ENCODE results near the gene GNGT2.
"Not testable (repeated sequence)": the region's sequence is repeated elsewhere in the genome, so short reads cannot be mapped to it uniquely, and the experiment has no call there.

Gene GNGT2

DNA sequence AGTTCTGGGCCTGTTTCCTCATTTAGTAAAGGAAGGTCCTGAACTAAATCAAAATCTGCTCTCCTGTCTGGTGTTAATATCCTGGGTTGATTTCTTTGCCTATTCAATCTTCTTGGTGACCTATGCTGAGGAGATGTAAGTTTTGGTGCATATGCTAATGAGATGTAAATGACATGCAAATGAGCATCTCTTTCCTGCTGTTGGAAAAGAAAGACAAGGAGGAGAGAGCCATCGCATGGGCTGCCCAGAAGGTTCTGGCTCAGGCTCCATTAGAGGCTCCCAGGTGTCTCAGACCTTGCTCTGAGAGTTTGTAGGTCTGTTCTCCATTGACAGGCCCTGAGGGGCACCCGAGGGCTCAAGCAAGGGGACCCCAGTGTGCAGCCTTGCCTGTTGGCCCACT lies 3.5 kb upstream of the GNGT2 start:
- no peak for DNase-seq (ENCODE audit: extremely low spot score, insufficient read length, low read depth)
- no peak for FAIRE-seq

DNA sequence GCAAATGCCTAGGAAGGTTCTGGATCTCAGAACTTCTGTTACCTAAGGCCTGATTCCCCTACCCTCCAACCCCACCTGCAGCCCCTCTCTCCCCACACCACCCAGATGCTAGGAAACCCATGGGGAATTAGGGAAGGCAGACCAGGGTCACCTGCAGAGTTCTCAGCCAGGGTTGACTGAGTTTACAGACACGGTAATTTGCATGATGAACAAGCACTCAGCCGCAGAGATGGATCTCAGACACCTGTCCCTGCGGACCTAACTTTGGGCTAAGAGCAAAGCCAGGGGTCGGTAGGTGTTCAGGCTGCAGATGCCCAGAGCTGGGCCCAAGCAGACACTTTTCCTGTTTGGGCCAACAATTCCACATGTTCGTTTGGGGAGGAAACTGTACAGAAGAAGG lies 3.0 kb upstream of the GNGT2 start:
- peak; percentile 95 for FAIRE-seq
- no peak for DNase-seq (ENCODE audit: extremely low spot score, insufficient read length, low read depth)

DNA sequence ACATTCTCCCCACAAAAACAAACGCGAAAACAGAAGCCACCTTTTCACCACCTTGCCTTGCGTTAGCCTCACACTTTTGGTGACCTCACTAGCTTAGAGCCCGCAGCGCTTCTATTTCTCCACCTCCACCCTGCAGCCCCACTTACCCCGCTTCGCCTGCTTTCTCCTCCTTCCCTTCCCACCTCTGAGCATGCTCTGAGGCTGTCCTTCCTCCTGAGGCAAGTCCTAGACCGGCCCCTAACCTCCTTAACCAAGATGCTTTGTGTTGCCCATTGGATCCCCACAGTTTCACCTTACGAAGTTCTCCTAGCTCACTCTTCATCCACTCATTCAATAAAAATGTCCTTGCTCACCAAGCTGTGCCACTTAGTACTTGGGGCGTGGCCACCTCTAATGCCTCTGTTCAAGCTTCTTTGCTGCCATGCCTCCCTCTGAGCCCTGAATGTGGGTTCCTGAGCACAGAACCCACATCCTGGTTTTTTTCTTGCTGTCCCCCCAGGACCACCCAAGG lies 1.3 kb downstream of the GNGT2 start:
- no peak for DNase-seq (ENCODE audit: extremely low spot score, insufficient read length, low read depth)
- FAIRE-seq = no peak

DNA sequence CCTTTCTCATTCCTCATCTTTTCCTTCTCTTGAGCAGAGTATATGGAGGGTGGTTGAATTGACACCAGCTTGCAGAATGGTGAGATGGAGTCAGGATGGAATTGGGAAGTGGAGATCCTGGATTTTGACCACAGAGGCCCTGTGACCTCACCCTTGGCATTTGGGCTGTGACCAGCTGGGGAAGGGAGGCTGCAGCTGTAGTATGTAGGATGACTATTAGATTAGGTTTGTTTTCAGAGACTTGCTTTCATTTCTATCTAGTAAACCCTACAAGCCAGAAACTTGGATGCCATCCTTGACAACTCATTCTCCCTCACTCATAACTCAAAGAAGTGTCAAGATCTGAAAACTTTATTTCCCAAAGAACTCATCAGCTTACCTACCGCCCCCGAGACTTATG lies 5.9 kb downstream of the GNGT2 start:
- DNase-seq (ENCODE audit: extremely low spot score, insufficient read length, low read depth) (no peak), FAIRE-seq (no peak)

DNA sequence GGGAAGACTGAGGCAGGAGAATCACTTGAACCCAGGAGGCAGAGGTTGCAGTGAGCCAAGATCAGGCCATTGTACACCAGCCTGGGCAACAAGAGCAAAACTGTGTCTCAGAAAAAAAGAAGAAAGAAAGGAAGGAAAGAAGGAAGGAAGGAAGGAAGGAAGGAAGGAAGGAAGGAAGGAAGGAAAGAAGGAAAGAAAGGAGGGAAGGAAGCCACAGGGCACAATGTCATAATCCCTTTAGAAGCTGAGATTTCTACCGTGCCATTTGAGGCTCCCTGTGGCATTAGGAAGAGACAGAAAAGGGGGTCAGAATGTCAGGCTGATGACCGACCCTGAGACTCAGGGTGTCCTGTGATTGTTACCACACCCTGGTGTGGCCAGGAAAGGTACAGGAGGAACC lies 6.6 kb downstream of the GNGT2 start:
- DNase-seq (ENCODE audit: extremely low spot score, insufficient read length, low read depth) (no peak), FAIRE-seq (no peak)

DNA sequence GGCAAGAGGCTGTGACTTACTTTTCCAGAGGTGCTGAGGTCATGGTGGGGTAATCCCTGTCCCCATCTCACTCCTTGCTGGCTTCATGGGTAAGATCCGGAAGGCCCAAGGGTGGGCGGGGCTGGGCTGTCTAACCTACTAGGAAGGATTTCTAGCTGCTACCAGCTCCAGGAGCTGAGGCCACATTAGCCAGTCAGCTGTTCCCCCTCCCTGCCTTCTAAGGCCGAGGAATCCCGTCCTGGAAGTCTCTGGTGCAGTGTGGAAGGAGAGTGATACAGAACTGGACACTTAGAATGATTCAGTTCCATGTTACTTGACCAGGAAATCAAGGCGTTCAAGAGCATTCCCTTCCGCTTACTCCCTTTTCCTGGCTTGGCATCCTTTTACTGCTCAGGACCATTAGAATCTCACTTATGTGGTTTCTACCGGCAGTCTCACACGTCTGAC lies 8.9 kb downstream of the GNGT2 start:
- FAIRE-seq = no peak
- DNase-seq (ENCODE audit: extremely low spot score, insufficient read length, low read depth) = no peak

DNA sequence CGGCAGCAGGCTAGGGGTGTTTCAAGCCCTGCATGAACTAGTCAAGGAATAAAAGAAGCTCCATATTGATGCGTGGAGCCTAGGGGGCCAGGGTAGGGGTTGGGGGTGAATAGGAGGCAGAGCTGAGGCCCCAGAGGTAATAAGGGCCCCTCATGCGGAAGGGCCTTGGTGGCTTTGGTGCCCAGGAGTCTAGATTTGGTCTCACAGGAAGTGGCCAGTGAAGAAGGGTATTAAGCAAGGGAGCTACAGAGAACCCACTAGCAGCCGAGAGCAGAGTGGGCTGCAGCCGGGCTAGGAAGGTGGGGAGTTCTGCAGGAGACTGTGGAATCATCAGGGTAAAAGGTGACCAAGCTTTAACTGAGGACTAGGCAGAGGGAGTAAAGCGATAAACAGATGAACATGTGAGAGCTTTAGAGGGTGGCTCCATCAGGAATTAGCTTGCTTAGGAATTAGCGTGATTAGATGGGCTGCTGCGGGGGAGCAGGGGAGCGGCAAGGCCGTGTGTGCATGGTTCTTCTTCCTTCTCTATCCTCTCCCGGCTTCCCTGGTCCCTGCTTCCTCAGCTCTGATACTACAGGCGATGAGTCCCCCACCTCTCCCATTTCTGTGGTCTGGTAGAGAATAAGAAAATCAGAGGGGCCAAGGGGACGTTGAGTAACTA lies 9.8 kb downstream of the GNGT2 start:
- DNase-seq (ENCODE audit: extremely low spot score, insufficient read length, low read depth) (no peak), FAIRE-seq (no peak)

DNA sequence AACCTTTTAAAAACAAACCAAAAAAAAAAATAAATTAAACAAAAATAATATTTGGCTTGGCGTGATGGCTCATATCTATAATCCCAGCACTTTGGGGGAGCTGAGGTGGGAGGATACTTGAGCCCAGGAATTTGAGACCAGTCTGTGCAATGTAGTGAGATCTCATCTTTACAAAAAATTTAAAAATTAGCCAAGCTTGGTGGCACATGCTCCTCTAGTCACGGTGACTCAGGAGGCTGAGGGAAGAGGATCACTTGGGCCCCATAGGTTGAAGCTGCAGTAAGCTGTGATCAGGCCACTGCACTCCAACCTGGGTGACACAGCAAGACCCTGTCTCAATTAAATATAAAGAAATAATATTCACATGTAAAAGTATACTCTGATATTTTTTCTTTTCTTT lies 12.2 kb downstream of the GNGT2 start:
- DNase-seq (ENCODE audit: extremely low spot score, insufficient read length, low read depth) (no peak), FAIRE-seq (no peak)

DNA sequence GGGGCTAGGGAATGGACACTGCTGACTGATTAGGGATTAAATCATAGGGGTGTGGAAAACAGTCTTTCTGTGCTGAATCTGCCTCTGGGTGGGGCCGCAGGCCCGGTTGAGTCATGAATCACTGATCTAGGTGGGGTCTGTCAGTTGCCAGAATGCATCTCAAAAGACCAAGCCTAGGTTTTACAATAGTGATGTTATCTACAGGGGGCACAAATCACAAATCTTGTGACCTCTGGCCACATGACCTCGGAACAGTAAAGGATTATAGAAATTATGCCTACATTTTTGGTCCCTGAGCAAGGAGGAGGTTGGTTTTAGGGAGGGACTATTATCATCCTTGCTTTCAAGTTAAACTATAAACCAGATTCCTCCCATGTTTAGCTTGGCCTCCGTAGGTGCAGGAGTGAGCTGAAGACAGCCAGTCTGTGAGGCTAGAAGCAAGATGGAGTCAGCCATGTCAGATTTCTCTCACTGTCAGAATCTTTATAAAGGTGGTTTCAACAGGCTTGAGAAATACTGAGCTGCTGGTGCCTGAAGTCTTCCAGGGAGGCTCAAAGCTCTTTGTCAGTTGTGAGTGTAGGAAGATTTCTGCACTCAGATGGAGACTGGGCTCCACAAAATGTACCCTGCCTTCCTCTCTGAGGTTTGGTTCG lies 12.9 kb downstream of the GNGT2 start:
- DNase-seq (ENCODE audit: extremely low spot score, insufficient read length, low read depth) (no peak), FAIRE-seq (no peak)

DNA sequence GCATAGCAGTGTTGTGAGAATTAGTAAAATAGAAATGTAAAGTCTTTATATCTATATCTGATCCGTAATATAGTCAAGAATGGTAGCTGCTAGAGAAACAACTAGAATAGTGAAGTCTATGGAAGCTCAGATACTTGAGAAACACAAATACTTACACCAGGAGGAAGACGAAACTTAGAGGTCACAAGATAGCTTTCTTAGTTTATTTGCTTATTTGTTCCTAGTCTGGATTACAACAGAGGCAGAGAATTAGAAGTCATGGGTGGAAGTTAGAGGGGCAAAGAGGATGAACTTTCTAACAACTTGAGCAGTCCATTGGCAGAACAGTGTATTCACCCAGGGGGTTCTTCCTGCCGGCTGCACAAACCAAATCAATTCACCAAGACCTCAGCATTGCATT lies 13.9 kb downstream of the GNGT2 start:
- FAIRE-seq = no peak
- DNase-seq (ENCODE audit: extremely low spot score, insufficient read length, low read depth) = no peak

DNA sequence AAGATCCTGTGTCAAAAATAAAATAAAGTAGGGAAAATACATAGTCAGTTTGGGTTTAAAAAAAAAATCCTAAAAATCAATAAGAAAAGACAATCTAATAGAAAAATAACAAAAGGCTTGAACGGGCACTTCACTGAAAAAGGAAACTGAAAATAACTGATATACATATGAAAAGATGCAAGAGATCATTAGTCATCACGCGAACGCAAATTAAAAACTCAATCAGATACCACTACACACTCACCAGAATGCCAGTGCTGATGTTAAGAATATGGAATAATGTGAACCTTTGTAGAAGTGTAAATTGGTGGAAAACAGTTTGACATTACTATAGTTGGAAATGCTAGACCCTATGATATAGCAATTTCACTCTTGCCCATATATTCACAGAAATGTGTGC lies 14.6 kb downstream of the GNGT2 start:
- FAIRE-seq (no peak), DNase-seq (ENCODE audit: extremely low spot score, insufficient read length, low read depth) (no peak)

DNA sequence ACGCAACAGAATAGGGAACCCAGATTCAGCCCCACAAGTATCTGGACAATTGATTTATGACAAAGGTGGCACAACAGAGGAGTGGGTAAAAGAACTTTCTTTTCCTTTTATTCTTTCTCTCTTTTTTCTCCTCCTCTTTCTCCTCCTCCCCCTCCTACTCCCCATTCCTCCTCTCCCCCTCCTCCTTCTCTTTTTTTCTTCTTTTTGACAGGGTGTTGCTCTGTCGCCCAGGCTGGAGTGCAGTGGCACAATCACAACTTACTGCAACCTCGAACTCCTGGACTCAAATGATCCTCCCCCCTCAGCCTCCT lies 16.1 kb downstream of the GNGT2 start:
- FAIRE-seq = no peak
- no peak for DNase-seq (ENCODE audit: extremely low spot score, insufficient read length, low read depth)

DNA sequence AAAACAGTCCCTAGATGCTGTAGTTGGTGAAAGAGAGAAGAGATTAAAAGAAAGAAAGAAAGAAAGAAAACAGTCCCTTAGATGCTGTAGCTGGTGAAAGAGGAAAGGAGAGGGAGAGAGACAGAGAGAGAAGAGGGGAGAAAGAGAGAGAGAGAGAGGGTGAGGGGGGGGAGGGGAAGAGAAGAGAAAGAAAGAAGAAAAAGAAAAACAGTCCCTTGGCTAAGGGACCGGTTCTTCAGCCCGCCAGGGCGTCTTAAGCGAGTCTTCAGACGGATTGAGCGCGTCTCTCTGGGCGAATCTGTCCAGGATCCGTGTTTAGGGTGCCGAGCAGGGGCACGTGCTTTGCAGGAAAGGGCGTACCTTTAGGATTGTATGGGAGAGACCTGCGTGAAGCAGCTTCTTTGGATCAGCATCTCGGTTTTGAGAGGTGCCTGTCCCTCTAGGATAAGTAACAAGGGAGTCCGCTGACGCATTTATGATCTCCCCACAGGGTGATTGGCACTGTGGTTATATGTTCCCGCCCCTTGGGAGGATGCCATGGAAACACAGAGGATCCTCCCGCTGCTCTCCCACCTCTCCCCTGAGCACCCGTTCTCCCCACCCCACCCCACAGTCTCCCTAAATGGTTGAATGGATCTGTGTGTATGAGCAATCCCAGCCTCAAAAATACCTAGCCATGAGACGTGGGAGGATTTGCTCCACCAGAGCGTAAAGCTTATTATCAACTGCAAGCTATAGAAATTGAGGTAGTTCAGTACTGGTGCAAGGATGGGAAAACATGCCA lies 16.7 kb downstream of the GNGT2 start:
- DNase-seq (ENCODE audit: extremely low spot score, insufficient read length, low read depth) (no peak), FAIRE-seq (peak; percentile 84)

DNA sequence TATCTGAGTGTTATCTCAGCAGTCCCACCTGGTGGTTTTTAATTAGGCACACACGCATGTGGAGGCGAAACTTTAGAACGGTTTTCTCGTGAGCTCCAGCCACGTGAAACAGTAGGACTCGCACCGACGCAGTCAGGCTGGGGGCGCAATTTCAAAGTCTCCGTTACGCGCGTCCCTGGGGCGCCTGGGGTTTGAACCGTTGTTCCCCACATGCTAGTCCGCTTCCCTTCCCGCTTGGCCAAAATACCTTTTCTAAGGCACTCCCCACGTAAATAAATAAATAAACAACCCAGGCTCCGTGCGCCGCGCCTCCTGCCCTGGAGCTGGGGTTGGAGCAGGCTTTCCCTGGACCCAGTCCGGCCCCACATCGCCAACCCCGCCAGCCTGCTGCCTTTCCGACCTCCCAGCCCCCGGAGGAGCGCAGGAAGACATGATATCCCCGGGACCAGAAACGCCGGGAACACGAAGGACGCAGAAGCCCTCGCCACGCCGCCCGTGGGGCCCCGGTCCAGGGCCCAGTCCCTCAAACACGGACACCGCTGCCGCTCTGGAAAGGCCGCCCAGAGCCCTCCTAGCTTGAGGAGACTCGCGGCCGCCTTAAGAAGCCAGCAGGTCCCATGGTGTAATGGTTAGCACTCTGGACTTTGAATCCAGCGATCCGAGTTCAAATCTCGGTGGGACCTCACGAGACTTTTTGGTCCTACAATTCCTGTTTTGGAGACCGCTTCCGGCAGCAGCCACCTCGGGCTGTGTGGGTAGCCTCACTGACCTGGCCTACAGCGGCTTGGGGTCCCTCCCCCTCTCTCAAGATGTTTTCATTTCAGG lies 18.2 kb downstream of the GNGT2 start:
- DNase-seq (ENCODE audit: extremely low spot score, insufficient read length, low read depth) (no peak), FAIRE-seq (no peak)

DNA sequence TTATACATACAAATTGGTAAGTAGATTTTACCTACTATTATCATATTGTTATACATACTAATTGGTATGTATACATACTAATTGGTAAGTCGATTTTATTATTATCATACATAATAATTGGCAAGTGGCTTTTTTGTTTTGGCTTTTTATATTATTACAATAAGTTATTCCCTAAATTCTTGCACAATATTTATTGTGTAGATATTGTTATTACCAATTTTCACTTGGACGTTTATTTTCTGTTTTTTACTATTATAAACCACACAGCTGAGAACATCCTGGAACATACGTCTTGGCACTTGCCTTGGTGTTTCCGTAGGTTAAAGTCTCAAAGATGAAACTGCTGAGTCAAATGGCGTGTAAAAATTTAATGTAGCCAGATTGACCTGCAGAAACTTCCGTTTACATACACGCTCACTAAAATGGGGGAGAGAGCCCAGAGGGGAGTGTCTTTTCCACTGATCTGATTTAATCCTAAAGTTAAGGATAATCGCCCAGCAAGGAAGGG lies 18.9 kb downstream of the GNGT2 start:
- peak; percentile 76 for FAIRE-seq
- DNase-seq (ENCODE audit: extremely low spot score, insufficient read length, low read depth) = no peak

DNA sequence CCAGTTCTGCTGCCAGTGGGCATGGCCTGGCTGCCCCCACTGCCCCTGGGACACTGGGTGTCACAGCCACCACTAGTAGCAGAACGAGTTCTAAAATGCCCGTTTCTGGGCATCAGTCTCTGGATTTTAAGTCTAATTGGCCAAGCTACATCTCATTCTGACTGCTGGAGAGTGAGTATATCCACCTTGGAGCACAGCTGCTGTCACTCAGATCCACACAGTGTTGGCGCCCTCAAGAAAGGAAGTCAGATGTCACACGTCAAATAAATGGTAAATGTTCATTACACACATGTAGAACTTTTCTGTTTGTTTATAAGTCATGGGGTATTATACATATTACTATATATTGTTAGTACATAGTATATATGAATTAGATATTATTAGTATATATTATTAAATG lies 19.4 kb downstream of the GNGT2 start:
- FAIRE-seq (no peak), DNase-seq (ENCODE audit: extremely low spot score, insufficient read length, low read depth) (no peak)

DNA sequence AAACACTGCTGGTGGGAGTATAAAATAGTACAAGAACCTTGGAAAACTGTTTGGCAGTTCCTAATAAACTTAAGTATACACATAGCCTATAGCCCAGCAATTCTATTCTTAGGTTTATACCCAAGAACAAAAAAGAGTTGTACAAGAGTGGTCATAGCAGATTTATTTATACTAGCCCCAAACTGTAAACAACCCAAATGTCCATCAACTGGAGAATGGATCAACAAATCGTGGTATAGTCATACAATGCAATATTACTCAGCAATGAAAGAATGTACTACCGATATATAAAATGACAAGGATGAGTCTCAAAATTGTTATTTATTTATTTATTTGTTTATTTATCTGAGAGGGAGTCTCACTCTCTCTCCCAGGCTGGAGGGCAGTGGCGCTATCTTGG lies 23.1 kb downstream of the GNGT2 start:
- DNase-seq (ENCODE audit: extremely low spot score, insufficient read length, low read depth) (no peak), FAIRE-seq (no peak)

DNA sequence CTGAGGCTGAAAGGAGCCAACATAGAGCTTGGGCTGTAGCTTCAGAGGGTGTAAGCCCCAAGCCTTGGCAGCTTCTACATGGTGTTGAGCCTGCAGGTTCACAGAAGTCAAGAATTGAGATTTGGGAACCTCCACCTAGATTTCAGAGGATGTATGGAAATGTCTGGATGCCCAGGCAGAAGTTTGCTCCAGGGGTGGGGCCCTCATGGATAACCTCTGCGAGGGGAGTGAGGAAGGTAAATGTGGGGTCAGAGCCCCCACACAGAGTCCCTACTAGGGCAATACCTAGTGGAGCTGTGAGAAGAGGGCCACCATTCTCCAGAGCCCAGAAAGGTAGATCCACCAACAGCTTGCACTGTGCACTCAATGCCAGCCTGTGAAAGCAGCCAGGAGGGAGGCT lies 25.0 kb downstream of the GNGT2 start:
- FAIRE-seq = not testable (repeated sequence)

DNA sequence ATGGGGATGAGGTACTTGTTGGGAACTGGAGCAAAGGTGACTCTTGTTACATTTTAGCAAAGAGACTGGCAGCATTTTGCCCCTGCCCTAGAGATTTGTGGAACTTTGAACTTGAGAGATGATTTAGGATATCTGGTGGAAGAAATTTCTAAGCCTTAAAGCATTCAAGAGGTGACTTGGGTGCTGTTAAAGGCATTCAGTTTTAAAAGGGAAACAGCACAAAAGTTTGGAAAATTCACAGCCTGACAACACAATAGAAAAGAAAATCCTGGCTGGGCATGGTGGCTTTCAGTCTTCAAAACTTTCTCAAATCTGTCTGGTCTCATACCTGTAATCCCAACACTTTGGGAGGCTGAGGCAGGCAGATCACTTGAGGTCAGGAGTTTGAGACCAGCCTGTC lies 25.9 kb downstream of the GNGT2 start:
- not testable (repeated sequence) for FAIRE-seq; DNase-seq (ENCODE audit: extremely low spot score, insufficient read length, low read depth)

More for the DNA sequence above, 25.0 kb downstream of the GNGT2 start:
- DNase-seq (ENCODE audit: extremely low spot score, insufficient read length, low read depth) = not testable (repeated sequence)

DNA sequence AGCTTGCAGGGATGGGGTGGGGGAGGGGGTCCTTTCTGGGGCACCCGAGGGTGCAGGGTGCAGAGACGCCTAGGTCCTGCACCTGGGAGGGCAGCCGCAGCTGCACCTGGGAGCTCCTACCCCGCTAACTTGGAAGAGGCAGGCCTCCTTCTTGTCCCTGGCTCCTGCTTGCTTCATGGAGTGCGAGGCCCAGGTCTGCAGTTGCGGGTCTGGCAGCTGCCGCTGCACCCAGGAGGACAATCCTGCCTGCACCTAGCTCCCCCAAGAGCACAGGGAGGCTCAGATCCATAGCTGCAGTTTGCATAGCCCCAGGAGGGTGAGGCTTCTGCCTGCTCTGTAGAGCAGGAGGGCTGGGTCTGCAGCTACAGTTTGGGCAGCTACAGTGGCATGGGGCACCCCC lies 26.6 kb downstream of the GNGT2 start:
- no peak for DNase-seq (ENCODE audit: extremely low spot score, insufficient read length, low read depth)
- no peak for FAIRE-seq

All from GM18507 (cell line).